ENCODE data around the gene TFF2.

TFF2 gene

DNA sequence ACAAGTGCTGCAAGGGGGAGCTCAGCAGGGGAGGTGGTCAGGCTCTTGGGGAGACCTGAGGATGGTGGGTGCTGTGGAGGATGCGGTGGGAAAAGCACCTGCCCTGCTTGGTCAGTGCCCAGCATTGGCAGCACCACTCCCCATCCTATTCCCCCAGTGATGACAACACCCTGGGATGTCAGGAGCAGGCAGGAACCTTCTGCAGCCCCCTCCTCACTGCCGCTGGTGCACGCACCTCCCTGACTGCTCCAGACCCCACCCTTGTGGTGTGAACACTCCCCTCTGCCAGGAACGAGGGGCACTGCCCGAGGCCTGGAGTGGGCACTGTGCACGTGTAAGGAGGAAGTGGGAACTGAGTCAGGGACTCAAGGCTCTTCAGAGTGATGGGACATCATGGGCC lies 32.5 kb upstream of the TFF2 start:
- DNase-seq = no peak

DNA sequence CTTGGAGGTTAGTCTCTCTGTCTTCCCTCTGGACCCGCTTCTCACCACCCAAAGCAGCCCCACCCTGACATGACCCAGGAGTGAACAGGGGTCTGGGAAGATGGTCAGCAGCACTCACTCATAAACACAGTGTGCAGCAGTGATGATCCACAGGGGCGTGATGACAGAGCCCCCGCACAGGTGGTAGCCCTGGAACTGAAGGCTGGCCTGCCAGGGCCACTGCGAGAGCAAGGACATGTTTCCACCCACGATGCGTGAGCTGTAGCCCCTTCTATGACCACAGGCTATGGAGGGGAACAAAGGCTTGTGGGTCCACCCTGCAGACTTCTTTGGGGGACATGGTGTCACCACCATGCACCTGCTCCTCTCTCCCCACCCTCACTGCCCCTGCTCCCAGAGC lies 32.1 kb upstream of the TFF2 start:
- DNase-seq = no peak

DNA sequence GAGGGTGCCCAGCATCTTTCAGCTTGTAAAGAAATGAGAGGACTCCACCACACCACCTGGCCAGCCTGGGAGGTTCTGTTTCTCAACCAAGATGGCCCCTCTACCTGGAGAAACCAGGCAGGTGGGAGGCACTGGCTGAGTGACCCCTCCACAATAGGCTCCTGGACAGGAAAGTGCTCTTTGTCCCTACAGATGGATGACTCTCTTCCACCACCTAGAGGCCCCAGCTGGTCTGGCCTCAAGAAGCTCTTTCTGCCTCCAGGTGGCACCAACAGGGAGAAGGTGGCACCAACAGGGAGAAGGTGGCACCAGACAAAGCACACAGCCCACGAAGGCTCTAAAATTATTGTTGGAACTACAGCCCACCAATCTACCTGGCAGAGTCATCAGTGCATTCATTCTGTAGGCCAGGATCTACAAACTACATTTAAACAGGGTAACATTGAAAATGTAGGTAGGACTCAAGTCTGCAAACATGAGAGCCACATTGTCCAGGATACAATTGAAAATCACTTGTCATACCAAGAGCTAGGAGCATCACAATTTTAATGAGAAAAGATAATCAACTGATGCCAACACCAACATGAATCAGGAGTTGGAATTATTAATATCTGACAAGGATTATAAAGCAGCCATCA lies 30.7 kb upstream of the TFF2 start:
- peak in 1 of 4 experiments; percentile 16 for DNase-seq

DNA sequence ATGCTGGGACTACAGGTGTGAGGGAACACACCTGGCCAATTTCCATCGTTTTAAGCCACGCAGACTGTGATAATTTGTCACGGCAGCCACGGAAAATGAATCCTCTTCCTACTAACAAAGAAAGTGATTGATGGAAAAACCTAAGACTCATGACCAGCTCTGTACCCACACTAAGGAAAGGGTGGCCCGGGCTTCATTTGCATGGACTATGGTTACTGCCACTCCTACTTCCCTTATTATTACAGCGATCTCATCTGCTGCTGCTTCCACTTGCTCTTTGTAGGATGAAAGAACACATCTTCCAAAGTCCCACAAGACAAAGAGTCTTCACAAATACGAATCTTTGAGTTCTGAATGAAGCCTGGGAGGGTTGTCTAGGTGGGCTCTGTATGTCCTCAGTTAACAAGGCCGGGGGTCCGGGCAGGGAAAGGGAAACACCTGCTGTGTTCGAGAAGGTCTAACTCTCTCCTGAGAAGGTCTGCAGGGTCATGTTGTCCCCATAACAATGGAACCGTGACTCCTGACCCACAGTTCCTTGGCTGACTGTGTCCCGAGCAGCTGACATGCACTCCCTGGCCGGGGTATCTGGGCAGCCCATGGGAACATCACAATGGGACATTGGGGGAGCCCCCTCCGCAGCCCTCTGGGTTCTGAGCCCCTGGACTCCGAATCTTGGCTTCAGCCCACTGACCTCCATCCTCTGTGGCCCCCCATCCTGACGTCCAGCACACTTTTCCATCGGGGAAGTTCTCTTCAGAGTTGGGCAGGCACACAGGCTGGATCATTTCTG lies 28.8 kb upstream of the TFF2 start:
- no peak for DNase-seq

DNA sequence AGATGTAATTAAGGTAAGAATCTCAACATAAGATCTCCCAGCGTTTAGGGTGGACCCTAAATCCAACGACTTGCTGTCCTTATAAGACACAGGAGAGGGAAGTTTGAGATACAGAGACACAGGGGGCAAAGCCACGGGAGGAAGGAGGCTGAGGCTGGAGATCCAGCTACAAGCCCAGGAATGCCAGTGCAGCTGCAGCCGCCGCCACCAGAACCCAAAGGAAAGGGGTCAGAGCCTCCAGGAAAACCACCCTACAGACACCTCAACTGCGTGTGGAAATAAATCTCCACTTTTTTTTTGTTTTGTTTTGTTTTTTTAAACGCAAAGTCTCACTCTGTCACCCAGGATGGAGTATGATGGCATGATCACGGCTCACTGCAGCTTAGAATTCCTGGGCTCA lies 27.6 kb upstream of the TFF2 start:
- DNase-seq = no peak

DNA sequence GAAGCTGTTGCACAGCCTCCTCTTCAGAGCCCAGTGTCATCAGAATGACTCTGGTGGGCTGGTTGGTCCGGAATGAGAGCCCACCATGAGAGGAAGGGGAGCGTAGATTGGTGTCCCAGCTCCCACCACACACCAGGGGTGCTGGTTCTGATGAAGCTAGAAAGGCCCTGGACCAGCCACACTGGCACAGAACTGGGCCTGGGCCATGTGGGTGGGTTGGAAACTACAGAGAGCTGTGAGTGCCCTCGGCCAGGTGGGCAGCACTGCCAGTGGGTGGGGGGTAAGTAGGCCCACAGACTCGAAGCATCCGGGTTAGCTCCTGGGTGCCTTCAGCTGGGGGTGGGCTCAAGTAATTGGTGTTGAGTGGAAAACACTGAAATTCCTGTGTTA lies 27.2 kb upstream of the TFF2 start:
- DNase-seq = no peak

DNA sequence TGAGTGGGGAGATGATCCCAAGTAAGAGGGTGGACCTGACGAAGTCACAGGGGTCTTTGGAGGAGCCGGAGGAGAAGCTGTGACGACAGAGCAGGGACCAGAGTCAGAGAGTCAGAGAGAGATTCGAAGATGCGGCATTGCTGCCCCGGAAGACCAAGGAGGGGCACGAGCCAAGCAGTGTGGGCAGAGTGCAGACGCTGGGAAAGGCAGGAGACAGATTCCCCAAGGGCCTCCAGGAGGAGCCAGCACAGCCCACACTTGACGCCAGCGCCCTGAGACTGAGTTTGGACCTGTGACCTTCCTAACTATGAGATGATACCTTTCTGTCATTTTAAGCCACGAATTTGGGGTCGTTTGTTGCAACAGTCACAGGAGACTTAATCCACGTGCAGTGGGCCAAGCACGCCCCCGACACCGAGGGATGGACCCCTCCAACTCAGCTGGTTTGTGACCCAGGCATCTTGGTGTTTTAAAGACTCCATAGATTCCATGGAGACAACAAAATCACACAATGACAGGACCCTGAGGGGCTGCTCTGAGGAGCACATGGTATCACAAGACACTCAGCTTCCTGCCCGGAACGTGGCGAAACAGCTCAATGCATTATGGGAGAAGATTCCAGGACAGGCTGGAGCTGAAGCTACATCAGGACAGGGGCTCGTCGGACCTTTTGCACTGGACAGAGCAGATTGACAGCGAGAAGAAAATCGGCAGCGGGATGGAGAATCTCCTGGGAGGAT lies 26.6 kb upstream of the TFF2 start:
- DNase-seq = no peak

DNA sequence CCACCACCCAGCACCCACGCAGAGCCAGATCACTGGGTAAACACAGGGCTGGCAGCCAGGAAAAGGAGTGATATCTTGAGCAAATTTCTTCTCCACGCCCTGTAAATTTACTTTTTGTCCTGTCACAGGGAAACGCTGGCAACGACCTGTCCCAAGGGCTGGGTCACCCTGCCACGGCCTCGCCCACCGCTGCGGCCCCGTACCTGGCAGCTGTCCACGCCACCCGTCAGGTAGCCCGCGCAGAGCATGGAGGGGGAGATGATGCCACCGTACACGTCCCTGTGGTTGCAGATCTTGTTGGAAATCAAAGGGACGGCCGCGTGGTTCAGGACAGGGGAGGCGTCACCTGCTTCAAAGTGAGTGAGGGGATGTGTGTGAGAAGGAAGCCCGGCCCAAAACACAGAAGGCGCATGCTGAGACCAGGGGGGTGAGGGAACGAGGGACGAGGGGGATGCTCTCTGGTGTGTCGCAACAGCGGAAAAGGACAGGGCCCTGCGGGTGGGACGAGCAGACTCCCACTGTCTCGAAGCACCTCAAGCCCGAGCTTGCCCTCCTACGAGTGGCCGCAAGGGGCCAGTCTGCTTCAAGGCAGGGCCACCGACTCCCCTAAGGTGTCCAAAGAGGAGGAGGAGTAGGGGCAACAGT lies 25.7 kb upstream of the TFF2 start:
- DNase-seq = no peak

DNA sequence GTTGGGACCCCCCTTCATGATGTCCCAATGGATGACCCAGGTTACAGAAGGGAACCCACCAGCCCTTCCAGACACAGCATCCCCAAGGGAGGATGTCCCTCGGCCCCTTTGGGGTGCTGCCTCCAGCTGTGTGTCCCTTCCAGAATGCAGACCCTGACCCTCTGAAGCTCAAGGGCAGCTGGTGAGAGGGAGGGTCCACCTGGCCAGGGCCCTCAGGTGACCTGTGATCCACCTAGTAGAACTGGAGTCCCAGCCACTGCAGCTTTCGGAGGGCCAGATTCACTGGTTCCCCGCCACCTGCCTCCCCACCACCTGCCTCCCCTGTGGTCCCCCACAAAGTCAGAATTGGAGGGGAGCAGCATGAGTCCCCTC lies 25.2 kb upstream of the TFF2 start:
- no peak for DNase-seq

DNA sequence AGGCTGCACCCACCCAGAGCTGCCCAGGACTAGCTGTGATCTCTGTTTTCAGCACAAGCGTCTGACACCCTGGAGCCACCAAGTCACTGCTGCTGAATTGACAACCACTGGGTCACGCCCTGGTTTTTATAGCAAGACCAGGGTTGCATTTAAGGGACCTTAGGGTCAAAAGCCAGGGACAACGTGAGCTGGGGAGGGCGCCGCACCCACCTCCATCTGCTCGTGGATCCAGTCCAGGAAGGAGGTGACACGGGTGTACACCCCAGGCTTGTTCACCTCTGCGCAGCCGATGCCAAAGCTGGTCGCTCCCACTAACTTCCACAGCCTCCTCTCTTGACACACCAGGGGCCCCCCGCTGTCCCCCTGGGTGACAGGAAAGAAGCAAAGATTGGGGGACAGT lies 24.7 kb upstream of the TFF2 start:
- DNase-seq = no peak

DNA sequence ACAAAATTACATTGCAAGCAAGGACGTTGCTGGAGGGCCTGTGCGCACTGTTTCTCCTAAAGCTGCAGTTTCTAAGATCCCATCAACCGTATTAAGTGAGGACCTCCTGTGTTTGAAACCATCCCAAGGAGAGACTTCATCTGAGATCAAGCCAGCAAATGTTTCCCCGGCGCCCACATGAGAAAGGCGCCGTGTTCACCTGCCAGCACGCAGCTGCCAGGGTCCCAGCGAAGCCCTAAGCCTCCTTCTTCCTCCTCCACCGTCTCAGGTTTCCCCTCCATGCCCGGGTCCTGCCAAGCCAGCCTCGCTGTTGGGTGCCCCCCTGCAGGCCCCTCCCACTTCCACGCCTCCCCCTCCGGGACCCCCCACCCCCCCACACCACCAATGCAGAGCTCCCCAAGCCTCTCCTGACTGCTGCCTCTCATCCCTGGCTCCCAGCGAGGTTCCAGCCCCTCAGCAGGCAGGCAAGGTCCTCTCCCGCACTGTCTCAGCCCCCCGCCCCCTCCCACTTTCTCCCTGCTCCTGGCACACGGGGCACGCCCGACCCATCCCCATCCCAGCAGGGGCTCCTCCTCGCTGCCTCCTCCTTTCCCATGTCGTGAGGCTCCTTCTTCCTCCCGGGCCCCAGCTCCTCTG lies 24.2 kb upstream of the TFF2 start:
- no peak for DNase-seq

DNA sequence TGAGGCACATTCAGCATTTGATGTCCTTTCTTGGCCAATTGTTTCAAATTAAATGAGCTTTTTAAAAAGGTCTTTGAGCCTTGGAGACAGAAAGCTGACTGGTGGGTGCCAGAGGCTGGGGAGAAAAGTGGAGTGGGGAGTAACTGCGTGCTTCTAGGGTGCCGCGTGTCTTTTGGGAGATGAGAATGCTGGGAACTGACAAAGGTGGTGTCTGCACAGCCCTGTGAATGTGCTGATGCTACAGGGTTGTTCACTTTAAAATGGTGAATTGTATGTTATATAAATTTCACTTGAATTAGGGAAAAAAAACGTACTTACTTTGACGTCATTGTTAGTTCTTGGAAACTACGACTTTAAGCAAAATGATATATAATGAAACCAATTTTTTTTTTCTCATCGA lies 23.7 kb upstream of the TFF2 start:
- no peak for DNase-seq

DNA sequence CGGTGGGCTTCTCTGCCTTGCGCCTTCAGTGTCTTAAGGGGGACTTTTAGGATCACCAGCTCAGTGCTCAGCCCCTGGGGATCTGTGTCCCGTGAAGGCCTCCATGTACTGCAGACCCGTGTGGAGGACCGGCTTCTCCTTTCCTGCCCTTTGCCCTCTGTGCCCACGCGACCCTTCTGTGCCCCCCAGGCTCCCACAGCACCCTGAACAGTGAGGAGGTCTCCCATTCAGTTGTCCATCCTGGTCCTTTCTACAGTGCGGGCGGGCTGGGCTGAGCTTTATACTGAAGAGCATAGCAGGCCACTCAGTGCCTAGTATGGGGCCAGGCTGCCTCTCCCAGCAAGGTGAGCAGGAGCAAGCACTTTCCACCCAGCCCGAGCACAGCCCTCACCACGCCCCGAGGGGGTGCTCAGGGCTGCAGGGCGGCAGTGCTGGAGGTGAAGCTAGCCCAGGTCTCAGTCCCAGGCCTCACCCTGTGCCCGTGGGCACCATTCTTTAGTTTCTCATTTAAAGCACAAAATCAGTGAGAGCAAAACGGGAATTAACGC lies 23.2 kb upstream of the TFF2 start:
- DNase-seq = no peak

DNA sequence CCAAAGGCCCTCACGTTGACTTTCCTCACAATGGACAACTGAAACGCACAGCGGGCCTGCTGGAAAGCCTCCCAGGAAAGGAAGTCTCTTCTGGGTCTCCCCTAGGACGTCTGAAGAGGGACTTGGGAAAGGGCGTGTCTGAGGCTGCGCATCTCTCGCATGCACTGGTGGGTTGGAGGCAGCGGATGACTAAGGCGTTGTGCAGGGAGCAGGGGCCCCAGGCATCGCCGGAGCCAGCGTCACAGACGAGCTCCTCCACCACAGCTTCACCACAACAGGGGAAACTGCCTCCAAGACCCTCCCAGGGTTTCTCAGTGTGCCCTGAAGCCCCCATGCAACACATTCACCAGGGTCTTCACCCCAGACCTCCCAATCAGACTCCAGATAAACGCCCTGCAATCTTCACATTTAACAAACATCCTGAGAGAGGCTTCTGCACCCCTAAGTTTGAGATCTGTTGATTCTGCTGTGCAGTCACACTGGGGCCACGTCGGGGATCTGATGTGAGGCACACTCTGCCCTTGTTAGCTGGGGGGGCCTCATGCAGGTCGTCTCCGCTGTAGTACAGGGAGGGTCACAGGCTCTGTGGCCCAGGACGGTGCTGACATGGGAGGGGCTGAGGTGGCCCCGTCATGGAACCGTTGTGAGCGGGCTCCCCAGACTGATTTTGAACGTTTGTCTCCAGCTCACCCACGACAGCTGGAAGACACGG lies 22.6 kb upstream of the TFF2 start:
- no peak for DNase-seq

DNA sequence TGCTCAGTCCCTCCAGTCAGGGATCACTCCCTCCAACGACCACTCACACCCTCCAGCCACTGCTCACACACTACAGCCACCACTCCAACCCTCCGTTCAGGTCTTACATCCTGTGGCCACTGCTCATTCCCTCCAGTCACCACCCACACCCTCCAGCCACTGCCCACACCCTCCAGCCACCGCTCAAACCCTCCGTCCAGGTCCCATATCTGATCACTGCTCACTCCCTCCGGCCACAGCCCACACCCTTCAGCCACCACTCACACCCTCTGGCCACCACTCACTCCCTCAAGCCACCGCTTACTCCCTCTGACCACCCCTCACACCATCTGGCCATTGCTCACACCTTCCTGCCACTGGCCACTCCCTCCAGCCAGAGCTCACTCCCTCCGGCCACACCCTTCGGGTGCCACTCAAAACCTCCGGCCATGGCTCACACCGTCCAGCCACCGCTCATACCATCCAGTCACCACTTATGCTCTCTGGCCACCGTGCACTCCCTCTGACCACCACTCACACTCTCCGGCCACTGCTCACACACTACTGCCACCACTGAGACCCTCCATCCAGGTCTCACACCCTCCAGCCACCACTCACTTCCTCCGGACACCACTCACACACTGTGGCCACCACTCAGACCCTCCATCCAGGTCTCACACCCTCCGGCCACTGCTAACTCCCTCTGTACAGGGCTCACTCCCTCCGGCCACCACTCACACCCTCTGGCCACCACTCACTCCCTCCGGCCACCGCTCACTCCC lies 20.3 kb upstream of the TFF2 start:
- no peak for DNase-seq

DNA sequence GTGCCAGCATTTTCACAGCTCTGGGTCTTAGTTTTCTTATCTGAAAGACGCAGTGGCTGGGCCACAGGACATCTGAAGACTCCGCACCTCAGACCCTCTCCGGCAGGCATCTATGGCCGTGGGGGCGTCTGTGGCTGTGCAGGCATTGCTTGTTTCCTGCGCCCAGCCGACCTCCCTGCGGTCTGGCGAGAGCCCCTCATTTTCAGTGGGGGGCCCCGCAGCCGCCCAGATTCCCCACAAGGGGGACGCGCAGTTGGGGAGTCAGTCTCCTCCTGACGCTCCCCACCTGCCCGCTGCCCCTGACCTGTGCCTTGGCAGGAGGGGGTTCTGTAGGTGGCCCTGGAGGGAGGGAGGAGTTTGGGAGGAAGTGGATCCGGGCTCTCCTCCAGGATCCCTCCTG lies 19.0 kb upstream of the TFF2 start:
- DNase-seq = no peak

DNA sequence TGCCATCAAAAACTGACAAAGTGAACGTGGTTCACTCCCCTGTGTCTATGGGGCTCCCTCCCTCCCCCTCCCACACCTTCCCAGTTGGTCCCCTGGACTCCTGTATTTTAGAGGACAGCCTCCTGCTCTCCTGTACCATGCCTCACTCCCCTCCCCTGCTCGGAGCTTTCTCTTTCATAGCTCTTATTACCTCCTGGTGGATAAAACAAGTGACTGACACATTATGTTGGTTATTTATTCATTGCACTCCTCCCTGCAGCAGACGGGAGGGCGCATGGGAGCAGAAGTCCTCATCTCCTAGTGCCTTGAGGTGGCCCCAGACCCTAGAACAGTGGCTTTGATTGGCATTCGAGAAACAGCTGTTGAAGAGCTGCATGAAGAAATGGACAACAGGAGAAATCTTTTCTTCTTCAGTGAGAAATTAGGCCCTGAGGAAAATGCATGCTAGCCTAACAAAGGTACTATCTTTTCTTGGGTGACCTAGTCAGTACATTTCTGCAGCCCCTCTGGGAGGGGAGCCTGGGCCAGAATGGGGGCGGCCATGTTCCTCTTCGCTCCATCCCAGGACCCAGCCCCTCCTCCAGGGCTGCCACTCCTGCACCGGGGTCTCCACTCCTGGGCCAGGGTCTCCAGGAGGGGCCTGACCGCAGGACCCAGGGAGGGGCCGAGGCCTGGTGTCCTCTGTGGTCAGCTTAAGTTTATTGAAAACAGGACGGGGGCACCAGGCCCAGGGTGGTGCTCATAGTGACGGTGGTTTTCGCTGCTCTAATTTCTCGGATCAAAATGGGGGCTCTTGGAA lies 16.8 kb upstream of the TFF2 start:
- DNase-seq = no peak

DNA sequence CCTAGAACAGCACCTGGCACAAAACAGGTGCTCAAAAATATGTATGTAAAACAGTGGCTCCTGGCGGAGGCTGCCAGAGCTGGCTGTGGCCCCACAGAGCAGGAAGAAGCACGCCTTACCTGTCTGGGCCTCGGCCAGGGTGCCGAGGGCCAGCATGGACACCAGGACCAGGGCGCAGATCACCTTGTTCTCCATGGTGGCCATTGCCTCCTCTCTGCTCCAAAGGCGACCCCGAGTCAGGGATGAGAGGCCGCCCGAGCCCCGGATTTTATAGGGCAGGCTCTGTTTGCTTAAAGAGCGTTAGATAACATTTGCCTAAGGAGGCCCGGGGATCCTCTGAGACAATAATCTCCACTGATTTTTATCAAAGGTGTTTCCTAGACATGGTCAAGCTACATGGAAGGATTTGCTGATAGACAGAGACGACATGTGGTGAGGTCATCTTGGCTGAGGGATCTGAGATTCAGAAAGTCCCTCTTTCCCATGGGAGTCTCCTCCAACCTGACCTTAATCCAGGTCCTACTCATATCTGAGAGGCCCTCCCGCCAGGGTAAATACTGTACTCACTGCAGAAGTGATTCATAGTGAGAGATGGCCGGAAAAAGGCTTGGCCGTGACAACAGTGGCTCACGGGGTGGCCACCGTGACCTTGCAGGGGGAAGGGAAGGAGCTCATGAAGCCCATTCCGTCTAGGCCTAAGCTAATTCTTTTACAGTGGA lies 15.7 kb upstream of the TFF2 start, which contains the start of gene TFF1:
TSS of gene TFF1 (minus strand) at position 244 of the 719 bp plus-strand sequence. CDS start at position 204, 40 bp downstream.
- no peak for DNase-seq

DNA sequence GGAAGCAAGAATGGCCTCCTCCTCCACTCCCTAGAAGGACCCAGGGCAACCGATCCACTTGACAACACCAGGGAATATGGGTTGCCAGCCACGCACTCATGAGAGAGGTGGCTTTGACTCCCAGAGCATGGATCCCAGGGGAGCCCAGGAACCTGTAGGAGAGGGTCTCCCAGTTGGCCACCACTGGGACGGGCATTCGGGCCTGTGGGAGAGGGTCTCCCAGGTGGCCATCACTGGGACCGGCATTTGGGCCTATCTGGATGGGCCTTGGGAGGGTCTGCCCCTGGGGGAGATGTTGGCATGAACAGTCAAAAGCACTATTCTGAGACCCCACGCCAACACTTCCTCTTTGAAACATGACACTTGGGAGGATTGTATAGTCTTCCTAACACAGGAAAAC lies 15.0 kb upstream of the TFF2 start:
- DNase-seq = no peak
